Stimulated activated CD4-positive, alpha-beta T cell treated with anti-CD3 and anti-CD28 coated beads, TNF-alpha, amount 100 ng/mL, for 48 hours (primary cell): ENCODE results near the gene GPC6.

Experiments used
- DNase-seq, 3 donors: peaks; one replicate each; pipeline ENCODE4 v3.0.0-alpha.2; 2020; ENCODE audit warnings: low read depth in 3 of 3

Gene GPC6

DNA sequence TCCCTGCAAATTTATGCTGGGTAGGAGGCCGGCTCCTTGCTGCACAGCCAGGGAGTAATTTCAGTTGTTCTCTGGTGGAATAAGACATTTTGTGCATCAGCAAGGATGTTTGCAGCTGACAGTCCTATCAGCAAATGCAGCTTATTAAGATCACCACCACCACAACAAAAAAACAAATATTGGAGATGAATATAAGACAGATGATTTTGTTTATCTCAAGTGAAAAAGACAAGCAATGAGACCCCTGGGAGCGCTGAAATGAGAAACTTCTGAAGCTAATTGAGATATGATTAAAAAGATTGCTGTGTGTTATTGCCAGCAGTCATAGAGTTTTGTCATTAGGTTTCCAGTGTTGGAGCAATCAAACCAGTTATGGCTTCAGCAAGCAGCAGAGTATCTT, 505.6 kb downstream of the GPC6 start:
- no peak for DNase-seq

DNA sequence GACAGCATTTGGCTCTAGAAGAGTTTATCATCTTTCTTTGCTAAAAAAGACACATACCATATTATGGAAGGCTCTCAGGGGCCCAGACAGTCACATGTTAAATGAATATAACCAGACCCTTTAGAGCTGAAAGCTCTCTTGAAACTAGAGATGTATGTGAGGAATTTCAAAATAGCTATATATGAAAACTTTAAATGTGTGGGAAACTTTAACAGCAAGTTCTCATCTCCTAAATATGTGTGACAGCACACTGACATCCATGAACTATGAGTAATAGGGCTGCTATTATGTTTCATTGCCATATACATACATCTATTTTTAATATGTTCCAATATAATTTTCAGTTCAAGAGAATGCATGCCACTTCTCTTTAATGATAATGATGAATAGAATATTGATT, 509.5 kb downstream of the GPC6 start:
- DNase-seq, result no peak

DNA sequence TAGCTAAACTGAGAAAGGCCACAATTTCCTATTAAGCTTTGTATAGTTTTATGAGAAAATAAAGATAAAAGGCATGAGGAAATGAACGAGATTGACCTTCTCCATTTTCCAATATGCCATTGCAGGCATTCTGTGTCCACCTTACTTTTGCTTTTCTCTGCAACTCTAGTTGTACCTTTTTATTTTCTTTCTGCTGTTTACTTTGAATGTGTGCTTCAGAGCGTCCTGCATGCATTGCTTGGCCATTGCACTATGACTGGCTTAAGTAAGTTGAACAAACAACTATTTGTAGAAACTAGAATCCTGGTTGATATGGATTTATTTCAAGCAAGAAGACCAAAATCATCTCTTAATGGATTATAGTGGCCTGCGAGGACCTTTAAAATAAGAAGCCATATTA, 510.3 kb downstream of the GPC6 start:
- no peak for DNase-seq

DNA sequence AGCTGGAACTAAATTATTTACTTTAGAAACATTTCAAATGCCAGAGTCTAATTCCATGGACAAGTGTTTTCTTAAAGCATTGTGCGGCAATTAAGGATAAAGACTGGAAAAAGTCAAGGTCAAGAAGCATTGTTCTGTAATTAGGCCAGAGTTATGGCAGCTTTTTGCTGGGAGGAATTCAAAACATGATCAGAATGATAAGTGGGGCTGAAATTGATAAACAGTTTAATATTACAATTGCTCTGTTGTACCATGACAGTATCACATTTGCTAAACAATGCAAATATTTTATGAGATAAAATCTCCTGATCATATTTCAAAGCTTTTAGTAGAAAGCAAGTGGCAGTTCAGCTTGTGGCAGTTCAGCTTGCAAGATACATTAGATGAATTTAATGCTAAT, 513.7 kb downstream of the GPC6 start:
- DNase-seq, result no peak

DNA sequence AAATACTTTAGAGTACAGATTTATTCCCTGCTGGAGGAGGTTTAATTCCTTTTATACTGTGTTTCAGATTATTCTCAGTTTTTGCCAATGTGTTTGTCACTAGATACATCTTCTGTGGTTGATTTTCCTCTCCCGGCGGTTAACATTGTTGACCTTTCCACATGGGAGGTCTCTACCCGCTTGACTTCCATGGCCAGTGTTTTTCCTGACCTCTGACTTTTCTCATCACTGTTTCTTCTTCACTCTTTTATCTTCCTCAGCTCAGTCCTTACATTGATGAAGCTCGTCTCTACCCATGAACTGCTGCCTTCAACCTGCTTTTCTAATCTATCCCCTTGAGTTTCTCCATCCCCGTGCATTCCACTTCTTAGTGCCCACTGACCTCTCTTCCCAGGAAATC, 517.4 kb downstream of the GPC6 start:
- DNase-seq, result no peak

DNA sequence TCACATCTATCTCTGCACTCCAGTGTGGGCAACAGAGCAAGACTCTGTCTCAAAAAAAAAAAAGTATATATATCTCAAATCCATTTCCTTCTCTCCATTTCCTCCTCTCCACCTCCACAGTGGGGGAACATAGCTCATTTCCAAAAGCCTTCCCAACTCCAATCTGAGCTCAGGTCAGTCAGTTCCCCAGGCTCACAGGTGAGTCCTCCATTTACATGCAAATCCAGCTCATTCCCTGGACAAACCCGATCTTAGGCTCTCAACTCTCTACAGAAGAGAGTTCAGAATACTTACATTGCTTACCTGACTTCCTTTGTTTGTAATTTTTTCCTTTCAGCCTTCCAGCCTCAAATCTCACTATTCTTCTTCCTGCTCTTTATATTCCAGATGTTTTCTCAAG, 518.3 kb downstream of the GPC6 start:
- no peak for DNase-seq

DNA sequence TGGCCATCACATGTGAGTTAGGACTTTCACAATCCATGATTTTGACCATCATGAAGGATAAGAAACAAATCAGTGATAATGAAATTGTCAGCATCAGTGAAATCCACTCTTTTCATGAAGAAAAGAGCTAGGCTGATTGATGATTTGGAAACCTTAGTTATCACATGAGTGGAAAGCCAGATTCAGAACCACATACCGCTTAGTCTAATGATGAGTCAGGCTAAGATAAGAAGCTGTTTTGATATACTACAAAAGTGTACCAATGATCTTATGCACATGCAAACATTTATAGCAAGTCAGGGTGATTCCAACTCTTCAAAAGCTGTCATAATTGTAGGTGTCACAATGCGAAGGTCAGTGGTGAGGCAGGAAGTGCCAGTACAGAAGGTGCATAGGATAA, 519.3 kb downstream of the GPC6 start:
- DNase-seq, result no peak

DNA sequence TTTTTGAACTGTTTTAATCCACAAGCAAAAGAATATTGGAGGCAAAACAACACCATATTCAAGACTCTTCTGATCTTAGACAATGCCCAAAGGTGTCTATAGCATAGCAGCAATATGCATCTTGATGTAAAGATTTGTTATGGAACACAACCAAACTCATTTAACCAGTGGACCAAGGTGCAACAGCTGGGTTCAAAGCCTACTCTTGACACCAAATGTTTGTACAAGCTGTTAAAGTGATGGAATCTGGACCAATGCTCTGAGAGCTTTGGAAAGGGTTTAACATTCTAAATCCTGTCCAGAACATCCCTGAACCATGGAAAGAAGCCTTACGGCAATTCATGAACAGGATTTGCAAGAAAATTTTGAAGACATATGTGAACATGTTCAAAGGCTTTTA, 520.0 kb downstream of the GPC6 start:
- DNase-seq, result no peak

DNA sequence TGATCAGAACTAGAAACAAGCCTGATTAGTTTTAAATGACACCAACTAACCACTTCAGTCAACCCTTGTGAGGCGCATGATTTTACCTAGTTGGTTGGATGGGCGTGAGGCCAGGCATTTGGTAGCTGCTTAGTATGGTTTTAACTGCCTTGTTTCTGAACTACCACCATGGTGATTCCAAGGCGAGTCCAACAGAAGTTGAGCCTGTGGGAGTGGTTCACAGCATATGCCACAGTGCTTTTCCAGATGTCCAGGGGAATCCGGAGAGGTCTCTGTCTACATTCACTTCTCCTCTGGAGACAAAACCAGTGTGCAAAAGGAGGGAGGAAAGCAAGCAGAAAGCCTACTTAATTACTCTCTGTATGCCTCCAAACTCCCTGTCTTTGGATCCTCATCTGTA, 524.1 kb downstream of the GPC6 start:
- no peak for DNase-seq

DNA sequence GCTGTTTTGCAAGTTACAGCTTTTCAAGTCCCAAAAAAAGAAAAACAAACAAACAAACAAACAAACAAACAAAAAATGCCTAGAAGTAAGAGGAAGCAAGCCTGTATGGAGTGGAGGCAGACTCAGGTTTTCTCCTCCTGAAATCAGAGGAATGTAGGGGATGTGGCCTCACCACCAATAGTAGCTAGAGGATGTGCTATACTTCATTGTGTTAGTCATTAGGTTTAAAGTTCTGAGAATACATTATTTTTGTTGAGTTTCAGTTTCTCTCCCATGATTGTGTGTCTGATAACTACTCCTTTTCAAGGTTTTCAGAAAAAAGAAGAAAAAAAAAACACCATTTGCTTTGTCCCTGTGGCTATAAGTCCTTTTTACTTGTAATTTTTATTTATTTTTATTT, 524.5 kb downstream of the GPC6 start:
- DNase-seq, result no peak

DNA sequence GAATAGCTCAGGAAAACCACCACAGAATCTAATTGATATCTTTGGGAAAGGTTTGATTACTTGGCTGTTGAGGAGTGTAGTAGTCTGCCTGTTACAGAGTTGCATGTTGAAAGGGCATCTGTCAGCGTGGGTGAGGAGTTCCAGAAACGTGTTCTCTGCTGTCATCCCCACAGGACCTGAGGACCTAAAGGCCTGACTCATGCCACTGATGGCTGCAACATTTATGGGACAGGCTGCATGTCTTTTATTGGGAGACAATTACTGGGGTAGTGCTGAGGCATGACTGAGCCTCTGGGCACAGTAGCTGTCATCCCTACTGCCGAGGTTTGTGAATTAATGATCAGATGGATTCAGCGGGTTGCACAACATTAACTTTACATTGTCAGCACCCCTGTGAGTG, 525.9 kb downstream of the GPC6 start:
- no peak for DNase-seq

DNA sequence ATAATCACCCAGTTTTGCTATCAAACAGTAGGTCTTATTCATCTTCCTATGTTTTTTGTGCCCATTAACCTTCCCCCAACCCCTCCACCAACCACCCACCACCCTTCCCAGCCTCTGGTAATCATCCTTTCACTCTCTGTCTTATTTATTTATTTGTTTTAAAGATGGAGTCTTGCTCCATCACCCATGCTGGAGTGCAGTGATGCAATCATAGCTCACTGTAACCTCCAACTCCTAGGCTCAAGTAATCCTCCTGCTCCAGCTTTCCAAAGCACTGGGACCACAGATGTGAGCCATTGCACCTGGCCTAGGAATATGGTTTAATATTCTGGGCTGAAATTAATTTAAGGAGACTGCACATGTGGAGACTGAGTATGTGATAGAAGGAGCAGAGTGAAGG, 527.0 kb downstream of the GPC6 start:
- DNase-seq, result no peak

DNA sequence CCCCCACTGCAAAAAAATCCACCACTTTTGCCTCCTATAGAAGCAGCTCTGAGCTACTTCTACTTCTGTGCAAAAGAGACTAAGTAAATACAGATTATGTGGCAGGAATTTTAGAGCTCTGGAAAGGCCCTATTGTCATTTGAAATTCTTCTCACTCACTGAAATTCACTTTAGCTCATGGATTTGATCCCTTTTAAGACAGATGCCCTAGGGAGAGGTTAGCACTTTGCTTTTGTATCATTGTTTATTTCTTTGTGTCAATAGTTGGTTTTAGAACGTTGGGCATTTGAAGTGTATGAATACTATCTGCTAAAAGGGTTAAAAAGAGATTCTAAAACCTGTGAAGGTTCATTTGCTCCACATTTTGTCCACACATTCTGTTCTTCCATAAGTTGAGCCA, 528.7 kb downstream of the GPC6 start:
- no peak for DNase-seq

DNA sequence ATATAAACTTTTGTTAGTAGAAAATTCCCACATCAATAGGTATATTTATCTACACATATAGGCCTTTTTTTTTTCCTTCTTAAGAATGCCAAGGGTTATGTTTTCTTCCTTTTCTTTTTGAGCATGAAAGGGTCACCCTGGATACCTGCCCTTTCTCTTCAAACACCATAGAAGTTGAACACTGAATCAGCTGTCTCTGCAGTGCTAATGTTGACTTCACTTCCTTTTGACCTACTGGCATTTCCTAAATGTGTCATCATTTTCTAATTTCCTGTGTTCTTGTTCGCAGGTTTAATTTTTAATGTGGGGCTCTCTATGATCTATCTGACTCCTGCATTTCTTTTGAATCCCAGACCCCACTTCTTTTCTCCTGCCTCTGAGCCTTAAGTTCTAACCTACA, 532.0 kb downstream of the GPC6 start:
- no peak for DNase-seq

DNA sequence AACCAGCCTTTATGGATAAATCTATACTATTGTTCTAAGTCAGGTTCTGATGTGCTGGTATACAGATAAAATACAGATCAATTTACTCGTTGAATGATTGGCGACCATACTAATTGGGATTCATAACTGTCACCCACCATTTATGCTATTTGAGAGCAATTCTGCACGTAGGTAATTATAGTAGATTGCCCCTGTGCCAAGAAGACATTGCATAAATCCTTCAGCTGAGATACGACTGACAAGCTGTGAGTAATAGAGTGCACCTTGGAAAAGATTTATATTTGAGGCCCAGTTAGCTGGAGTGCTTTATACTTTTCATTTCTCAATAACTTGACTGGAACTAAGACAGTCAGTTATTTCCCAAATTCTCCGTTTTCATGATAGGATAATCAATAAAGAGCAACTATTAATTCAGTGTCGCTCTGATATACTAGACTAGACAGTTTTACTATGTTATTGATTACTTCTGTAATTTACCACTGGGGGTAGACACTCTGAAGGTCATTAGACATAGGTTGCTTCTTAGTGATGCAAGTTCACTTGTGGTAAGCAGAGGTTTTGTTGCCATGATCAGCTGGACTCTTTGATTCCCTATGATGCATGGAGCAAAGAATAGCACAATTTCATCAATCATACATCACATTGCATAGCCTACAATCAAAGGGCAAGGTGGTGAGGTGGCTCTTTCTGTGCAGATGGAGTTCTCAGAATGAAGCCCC, 536.3 kb downstream of the GPC6 start:
- no peak for DNase-seq

DNA sequence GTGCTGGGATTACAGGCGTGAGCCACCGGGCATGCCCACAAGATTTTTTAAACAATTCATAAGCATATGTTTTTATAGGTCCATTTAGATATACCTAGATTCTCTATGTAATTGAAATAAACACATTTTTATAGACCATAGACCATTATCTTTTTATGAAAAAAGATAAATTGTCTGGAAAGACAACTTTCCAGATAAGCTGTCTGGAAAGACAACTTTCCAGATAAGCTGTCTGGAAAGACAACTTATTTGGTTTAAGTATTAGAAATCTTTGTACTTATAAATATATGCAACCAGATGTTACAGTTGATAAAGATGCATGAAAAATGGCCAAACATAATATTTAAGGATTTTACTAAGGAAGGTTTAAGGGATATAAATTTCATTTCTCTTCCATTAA, 538.5 kb downstream of the GPC6 start:
- no peak for DNase-seq

DNA sequence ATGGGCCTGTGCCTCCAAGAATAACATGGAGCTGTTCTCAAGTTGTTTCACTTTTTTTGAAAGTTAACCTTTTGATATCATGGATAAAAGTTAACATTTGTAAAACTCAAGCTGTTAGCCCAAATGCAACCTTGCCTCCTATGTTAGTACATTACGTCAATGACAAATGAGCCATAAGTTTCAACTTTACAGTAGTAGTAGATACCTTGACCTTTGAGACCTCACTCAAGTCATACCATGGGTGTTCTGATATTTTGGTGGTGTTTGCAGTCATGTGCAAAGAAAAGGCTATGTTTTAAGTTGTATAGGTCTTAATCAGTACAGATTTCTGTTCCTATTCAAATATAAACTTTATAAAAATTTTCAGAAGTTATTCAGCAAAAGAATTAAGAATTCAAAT, 539.2 kb downstream of the GPC6 start:
- no peak for DNase-seq

DNA sequence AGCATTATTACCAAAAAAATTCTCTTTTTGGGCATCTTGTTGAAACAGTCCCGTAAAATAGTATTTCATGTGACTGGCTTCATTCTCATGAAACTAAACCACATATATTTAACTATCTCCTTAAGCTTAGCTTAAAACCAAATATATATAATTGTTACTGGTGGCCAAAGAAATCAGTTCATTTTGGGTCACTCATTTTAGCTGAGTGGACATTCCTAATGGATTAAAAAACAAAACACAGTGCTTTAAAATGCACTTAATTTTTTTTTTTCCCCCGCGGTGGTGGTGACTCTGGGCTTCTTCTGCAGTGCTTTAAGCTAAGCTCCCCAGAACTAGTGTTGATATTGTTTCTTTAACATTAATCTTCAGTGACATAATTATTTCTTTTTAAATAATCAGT, 540.1 kb downstream of the GPC6 start:
- no peak for DNase-seq

DNA sequence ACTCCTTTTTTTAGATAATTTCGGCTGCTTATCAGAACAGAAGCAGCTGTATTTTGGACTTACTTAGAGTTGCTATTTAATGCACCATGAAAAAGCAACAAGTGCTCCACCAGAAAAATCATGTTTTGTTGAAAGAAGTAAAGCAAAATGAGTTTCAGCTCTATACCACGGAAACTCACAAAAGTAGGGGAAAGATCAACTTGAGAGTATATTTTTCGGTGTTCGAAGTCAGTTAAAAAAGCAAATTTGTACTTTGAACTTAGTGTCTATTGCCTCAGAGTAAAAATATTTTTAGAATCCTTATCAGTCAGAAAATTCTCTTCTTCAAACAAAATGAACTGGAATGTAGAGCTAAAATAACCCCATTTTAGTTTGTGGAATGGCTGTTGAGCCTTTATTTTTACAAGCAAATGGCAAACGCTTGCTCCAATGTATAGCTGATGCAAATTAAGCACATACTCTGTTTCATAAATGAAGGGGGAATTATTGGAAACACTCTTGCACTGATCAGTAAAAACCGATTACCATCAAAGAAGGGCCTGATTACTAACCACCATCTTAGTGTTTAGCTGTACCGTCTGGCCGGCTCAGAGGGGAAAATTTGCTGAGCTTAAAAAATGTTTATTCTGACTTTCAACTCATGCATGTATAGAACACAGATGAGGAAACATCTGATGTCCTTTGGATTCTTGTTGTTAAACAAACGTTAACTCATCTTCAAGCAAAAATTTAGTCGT, 540.7 kb downstream of the GPC6 start:
- DNase-seq, result no peak

DNA sequence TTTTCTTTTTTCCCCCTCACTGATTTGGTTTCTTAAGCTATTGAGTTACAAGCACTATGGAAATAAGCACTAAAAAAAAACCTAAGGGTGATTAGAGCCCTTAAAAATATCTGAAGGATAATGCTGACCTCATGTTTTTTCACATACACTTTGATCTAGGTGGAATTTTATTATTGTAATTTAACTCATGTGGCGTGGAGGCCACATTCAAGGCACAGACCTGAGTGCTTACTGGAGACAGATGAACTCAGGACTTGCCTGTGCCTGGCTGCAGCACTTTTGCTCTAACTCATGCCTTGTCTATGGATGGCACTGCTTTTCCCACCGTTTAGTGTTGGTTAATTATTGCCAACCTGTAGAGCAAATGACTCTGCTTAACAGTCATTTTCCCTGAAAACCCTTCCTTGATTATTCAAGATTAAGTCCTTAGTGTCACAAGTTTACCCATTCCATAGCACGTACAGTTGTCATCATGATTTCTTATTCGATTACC, 541.4 kb downstream of the GPC6 start:
- no peak for DNase-seq

DNA sequence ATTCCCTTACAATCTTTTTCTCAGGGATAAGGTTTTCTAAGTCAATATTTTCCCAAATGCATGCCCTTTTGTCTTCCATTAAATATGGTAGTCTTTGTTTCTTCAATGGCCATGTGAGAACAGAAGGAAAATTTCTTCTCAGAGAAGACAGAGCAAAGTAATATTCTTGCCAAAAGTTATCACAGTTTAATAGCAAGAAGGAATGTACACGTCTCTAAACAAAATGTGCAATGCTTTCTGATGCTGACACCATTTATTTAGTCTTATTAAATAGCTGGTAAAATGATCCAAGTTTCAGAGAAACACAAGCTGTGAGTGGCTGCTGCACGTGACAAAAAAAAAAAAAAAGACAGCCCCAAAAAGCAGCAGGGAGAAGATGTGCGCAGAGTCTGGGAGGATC, 542.5 kb downstream of the GPC6 start:
- no peak for DNase-seq

DNA sequence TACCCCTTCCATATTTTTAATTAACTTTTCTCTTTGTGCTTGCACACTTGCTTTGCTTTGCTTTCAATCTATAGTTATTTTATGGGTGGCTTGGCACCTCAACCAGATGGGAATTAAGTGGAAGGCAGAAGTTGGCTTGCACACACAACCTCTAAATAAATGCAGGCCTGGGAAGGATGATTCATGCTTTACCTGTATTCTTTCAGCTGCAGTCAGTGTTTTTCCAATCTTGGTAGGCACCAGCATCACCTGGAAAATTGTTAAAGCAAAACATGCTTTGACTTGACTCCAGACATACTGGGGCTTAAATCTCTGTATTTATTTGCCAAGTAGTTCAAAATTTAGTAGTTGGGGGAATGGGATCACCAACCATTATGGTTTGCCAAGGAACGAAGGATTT, 543.0 kb downstream of the GPC6 start:
- DNase-seq, result no peak

DNA sequence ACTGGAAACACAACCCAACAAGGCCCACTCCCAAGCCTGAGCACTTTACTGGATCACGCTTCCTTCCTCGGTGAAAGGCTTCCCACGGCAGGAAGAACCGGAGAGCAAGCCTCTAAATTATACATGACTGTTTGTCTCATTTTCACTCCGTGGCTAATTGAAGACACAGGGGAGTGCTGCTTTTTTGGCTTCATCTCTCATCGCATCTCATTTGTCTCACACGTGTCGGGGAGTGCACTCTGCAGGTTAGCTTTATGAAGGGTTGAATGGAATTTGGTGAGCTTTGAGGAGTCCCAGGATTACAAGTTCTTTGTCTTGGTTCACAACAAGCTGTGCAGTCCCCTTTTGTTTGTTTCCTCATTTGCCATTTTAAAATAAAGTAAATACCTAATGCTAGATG, 544.6 kb downstream of the GPC6 start:
- DNase-seq, result no peak

DNA sequence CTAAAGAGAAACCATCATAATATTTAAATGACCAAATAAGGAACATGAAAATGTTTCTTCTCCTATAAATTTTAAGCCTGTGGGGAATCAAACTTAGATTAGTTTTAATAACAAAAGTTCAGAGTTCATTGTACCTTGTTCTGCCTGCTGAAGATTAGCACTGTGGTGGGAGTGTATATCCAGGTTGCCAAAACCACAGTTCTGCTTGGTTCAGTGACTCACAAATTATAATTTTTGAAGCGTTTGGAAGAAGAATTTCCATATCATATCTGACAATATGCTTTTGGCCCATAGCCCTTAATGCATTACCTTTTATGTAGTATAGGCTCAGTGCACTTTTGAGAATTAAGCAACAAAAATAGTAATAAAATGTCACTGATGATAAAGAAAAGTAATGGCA, 545.2 kb downstream of the GPC6 start:
- no peak for DNase-seq
